ENCODE data around the gene SLC22A8. TPM values are rescaled to one million over a fixed set of nuclear protein-coding genes. Genes with fewer than 3 reads are reported as not detected.

Gene SLC22A8
- total and polyA plus RNA-seq, 12 donors, result not detected

DNA sequence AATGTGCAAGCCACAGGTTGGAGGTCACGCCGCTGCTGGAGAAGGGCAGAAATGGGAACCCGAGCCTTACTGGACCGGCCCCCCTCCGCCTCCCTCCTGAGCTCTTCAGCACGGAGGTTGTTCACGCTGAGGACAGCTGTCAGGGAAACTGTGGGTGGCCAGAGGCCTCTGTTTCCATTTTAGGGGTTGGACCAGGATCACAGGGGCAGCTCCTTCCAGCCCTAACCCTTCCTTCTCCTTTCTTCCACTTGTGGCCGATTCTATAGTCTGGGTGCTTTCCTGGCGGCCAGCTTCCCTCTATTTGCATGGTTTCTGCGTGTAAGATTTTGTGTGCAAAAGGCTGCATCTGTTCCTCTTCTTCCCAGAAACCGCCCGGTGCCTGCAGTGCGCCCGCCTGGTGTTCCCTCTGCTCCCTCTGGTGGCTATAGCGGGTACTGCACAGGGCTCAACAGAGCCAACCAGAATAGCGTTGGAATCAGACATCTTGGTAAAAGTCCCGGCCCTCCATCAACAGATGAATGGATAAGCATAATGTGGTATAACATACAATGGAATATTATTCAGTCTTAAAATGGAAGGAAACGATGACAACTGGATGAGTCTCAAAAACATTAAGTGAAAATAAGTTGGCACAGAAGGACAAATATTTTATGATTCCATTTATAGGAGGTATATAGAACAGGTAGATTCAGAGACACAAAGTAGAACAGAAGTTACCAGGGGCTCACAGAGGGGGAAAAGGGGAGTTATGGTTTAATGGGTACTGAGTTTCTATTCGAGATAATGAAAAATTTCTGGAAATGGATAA lies 8.4 kb upstream of the SLC22A8 start:
- TF ChIP-seq POLR2A (IDR thresholded peaks at IDR 0.05), result no peak
- peak; percentile 98 to 100 (median 99) for TF ChIP-seq CTCF (IDR thresholded peaks at IDR 0.05)
- peak; percentile 85 to 96 (median 89) for DNase-seq
- WGBS, 4 donors, result 3 to 13% (median 12%) methylated on average over 17 to 19 of the region's 19 CpGs
- no peaks in the 10 kb centered on the region for H3K4me1 ChIP-seq (replicated peaks in 1 of 2)
- H3K36me3 ChIP-seq (replicated peaks in 1 of 2), result no peaks in the 10 kb centered on the region
- H3K27ac ChIP-seq, result no peak overlapping the region
- intact Hi-C loops (cut with DNase I), result loop anchor here (1.0 to 5.0 kb wide), 2 partner anchors 117 to 118 kb away; no protein-coding TSS in a partner anchor
- no peak overlapping the region for H3K4me3 ChIP-seq
- H3K9me3 ChIP-seq (replicated peaks in 1 of 3), result no peaks in the 10 kb centered on the region
- H3K27me3 ChIP-seq, result no peaks in the 10 kb centered on the region

GRCh38 chr11:63023222-63023814 lies 7.7 kb upstream of the SLC22A8 start:
- Histone ChIP-seq H3K36me3 (replicated peaks in 1 of 2) (no peaks in the 10 kb centered on the region), H3K4me1 (replicated peaks in 1 of 2) (no peaks in the 10 kb centered on the region), H3K27me3 (no peaks in the 10 kb centered on the region), H3K4me3 (no peak overlapping the region), H3K9me3 (replicated peaks in 1 of 3) (no peaks in the 10 kb centered on the region), H3K27ac (no peak overlapping the region)
- WGBS, 4 donors, result 79 to 88% (median 83%) methylated on average over 11 of the region's 11 CpGs
- intact Hi-C loops (cut with DNase I), result loop anchor here in 1 of 2 donors (5.0 kb wide), 1 partner anchor 116 kb away; no protein-coding TSS in a partner anchor
- no peak for DNase-seq
- no peak for TF ChIP-seq CTCF (IDR thresholded peaks at IDR 0.05)
- no peak for TF ChIP-seq POLR2A (IDR thresholded peaks at IDR 0.05)

- no peak overlapping the region for H3K4me3 ChIP-seq
- H3K4me1 ChIP-seq (replicated peaks in 1 of 2), result no peaks in the 10 kb centered on the region
- H3K36me3 ChIP-seq (replicated peaks in 1 of 2), result no peaks in the 10 kb centered on the region
- no peak for DNase-seq
- no peak overlapping the region for H3K27ac ChIP-seq
- no peaks in the 10 kb centered on the region for H3K9me3 ChIP-seq (replicated peaks in 1 of 3)
- 65 to 76% (median 69%) methylated on average over 5 to 6 of the region's 6 CpGs for WGBS, 4 donors
- intact Hi-C loops (cut with DNase I), result loop anchor here in 1 of 2 donors (5.0 kb wide), 1 partner anchor 115 kb away; no protein-coding TSS in a partner anchor
- H3K27me3 ChIP-seq, result no peaks in the 10 kb centered on the region
- TF ChIP-seq POLR2A (IDR thresholded peaks at IDR 0.05) (no peak), CTCF (IDR thresholded peaks at IDR 0.05) (no peak)
These were observed 6.8 kb upstream of the SLC22A8 start for GRCh38 chr11:63022441-63022840.

GRCh38 chr11:63020671-63021291 lies 5.1 kb upstream of the SLC22A8 start:
- Histone ChIP-seq H3K4me1 (replicated peaks in 1 of 2) (no peaks in the 10 kb centered on the region), H3K4me3 (no peak overlapping the region), H3K27me3 (no peaks in the 10 kb centered on the region), H3K9me3 (replicated peaks in 1 of 3) (no peaks in the 10 kb centered on the region), H3K36me3 (replicated peaks in 1 of 2) (no peaks in the 10 kb centered on the region), H3K27ac (no peak overlapping the region)
- 36 to 72% (median 58%) methylated on average over 14 to 24 of the region's 24 CpGs for WGBS, 4 donors
- TF ChIP-seq POLR2A (IDR thresholded peaks at IDR 0.05) (no peak), CTCF (IDR thresholded peaks at IDR 0.05) (no peak)
- DNase-seq, result no peak
- intact Hi-C loops (cut with DNase I), result loop anchor here in 1 of 2 donors (5.0 kb wide), 1 partner anchor 113 kb away; no protein-coding TSS in a partner anchor

Data from adrenal gland (tissue), 12 donors.